Measurements from ENCODE around the gene NR1I3. TPM values are rescaled to one million over a fixed set of nuclear protein-coding genes. Genes with fewer than 3 reads are reported as not detected.

NR1I3 gene
- total and polyA plus RNA-seq, 2 experiments from 2014 or later = 0.50 TPM; not detected in 1

GRCh38 chr1:161226759-161227158, 11.2 kb downstream of the NR1I3 start:
- H3K4me1 Mint-ChIP-seq = peaks cover 26% of the 10 kb centered on the region
- peak overlapping the region; percentile 95 for H3K27ac Mint-ChIP-seq
- H3K4me3 ChIP-seq = peak overlapping the region; percentile 55
- H3K27me3 ChIP-seq (ENCODE audit: insufficient read depth) = no peaks in the 10 kb centered on the region
- H3K27ac ChIP-seq (ENCODE audit: low read depth) = peak overlapping the region; percentile 84; the same call in 1 of the 2 replicates
- H3K4me2 ChIP-seq = peak overlapping the region; percentile 96
- DNase-seq (ENCODE audit: low spot score) (no peak), ATAC-seq (no peak)
- H3K9me2 ChIP-seq (ENCODE audit: insufficient read depth) = no peaks in the 10 kb centered on the region
- no peaks in the 10 kb centered on the region for H3K9me3 Mint-ChIP-seq
- H3F3A ChIP-seq (replicated peaks; ENCODE audit: low read depth) = peaks cover 3% of the 10 kb centered on the region; the same call in 1 of the 2 replicates
- H3K36me3 ChIP-seq (ENCODE audit: insufficient read depth) = peaks cover 6% of the 10 kb centered on the region
- H3K36me3 Mint-ChIP-seq (ENCODE audit: low read depth) = peaks cover 20% of the 10 kb centered on the region
- H3K27me3 Mint-ChIP-seq (ENCODE audit: insufficient read depth, low read depth, poor library complexity) = peaks cover 6% of the 10 kb centered on the region
- no peak for TF ChIP-seq REST (IDR thresholded peaks at IDR 0.05; ENCODE audit: unreplicated experiment)
- no peak for TF ChIP-seq ZNF462 (CRISPR knock-in tag; IDR thresholded peaks at IDR 0.05)
- TF ChIP-seq EZH2 (IDR thresholded peaks at IDR 0.05; ENCODE audit: low read depth, unreplicated experiment) = no peak
- TF ChIP-seq STAT1 (IDR thresholded peaks at IDR 0.05; ENCODE audit: unreplicated experiment) = no peak
- no peak for TF ChIP-seq JUNB (IDR thresholded peaks at IDR 0.05; ENCODE audit: unreplicated experiment)
- TF ChIP-seq NANOG (IDR thresholded peaks at IDR 0.05; ENCODE audit: borderline replicate concordance) = no peak
- no peak for TF ChIP-seq EZH2phosphoT487 (IDR thresholded peaks at IDR 0.05; ENCODE audit: unreplicated experiment)
- no peak for TF ChIP-seq ZNF114 (CRISPR knock-in tag; IDR thresholded peaks at IDR 0.05)
- no peak for TF ChIP-seq POLR2AphosphoS5 (IDR thresholded peaks at IDR 0.05; ENCODE audit: low read depth)
- TF ChIP-seq ZNF331 (CRISPR knock-in tag; IDR thresholded peaks at IDR 0.05; ENCODE audit: low read depth) = no peak
- TF ChIP-seq CTCF (conservative IDR thresholded peaks at IDR 0.05; ENCODE audit: low read depth in 2 of 2) = no peak
- no peak for TF ChIP-seq CREB1 (CRISPR knock-in tag; IDR thresholded peaks at IDR 0.05; ENCODE audit: low read depth)
- no peak for TF ChIP-seq ETS1 (IDR thresholded peaks at IDR 0.05)
- peak overlapping the region; percentile 11 for H2AFZ ChIP-seq
- H3K79me2 ChIP-seq (replicated peaks; ENCODE audit: insufficient read depth) = no peaks in the 10 kb centered on the region
- peaks cover 13% of the 10 kb centered on the region for H3K4me1 ChIP-seq (ENCODE audit: insufficient read depth)
- no peaks in the 10 kb centered on the region for H4K20me1 ChIP-seq (replicated peaks; ENCODE audit: insufficient read depth)
- H3K4me3 Mint-ChIP-seq = peak overlapping the region; percentile 97

All from GM23338 (cell line).